KOPT-K1 (cell line): ENCODE results near the gene GTF3C1.

Source experiments
- H3K27ac ChIP-seq: fragments of 200-600 bp; sonication (generic); 2 replicates; pipeline ENCODE4 v1.5.1; 2016; ENCODE audit warnings: antibody characterized with exemption, mild to moderate bottlenecking, low read depth, low read length; ENCODE audit not compliant: poor library complexity, severe bottlenecking
- H3K36me3 ChIP-seq: fragments of 200-600 bp; sonication (generic); 2 replicates; pipeline ENCODE4 v1.5.1; 2017; ENCODE audit warnings: antibody characterized with exemption, mild to moderate bottlenecking, low read length, moderate library complexity; ENCODE audit not compliant: insufficient read depth
- H3K9me3 ChIP-seq: fragments of 200-600 bp; sonication (generic); 2 replicates; pipeline ENCODE4 v1.5.1; 2017; ENCODE audit warnings: antibody characterized with exemption, low read length, mild to moderate bottlenecking; ENCODE audit not compliant: insufficient read depth, poor library complexity, severe bottlenecking

GTF3C1 gene

GRCh38 chr16:27414788-27415431 is 134.8 kb downstream of the GTF3C1 start:
- Histone ChIP-seq H3K27ac (no peak overlapping the region), H3K9me3 (peaks cover 12% of the 10 kb centered on the region), H3K36me3 (no peaks in the 10 kb centered on the region)

GRCh38 chr16:27413956-27414355 is 135.8 kb downstream of the GTF3C1 start:
- peaks cover 12% of the 10 kb centered on the region for H3K9me3 ChIP-seq
- H3K36me3 ChIP-seq: no peaks in the 10 kb centered on the region
- H3K27ac ChIP-seq: no peak overlapping the region

GRCh38 chr16:27410761-27411160 is 139.0 kb downstream of the GTF3C1 start:
- no peaks in the 10 kb centered on the region for H3K36me3 ChIP-seq
- H3K27ac ChIP-seq: no peak overlapping the region
- H3K9me3 ChIP-seq: peaks cover 12% of the 10 kb centered on the region
